ENCODE data around the gene SCRN1. TPM values are rescaled to one million over a fixed set of nuclear protein-coding genes. Genes with fewer than 3 reads are reported as not detected.
A peak's percentile ranks its signal among the peaks of the same experiment; 100 is the strongest.

The SCRN1 gene
- total and polyA plus RNA-seq, 5 donors = 10.1 to 30.9 (median 29.0) TPM

DNA sequence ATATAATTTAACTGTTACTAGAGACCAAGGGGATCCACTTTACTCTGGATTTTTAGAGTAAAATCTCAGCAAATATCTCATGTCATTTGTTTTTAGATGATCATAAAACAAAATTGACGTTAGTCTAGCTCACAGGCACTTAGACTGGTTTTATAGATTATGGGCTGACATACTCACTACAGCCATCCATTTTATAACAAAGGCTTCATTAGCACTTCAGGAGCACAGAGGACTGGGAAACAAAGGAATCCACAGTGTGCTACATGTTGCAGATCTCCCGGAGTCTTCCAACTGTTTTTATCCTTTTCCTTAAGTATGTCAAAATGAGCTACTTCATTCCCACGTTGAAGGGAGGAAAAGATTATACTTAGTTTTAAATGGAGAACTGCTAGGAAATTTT, 15.9 kb upstream of the SCRN1 start:
- Histone ChIP-seq H3K4me1 (ENCODE audit: control insufficient read depth, insufficient read depth, low read length) (no peaks in the 10 kb centered on the region), H3K4me3 (ENCODE audit: low read length) (no peak overlapping the region), H3K27me3 (ENCODE audit: control insufficient read depth, insufficient read depth) (no peaks in the 10 kb centered on the region), H3K9me3 (ENCODE audit: control insufficient read depth, low read length) (no peaks in the 10 kb centered on the region), H3K27ac (ENCODE audit: low read length) (no peak overlapping the region)
- intact Hi-C loops (cut with DNase I) = no loop called here
- ATAC-seq = no peak
- 52% methylated on average over 3 of the region's 3 CpGs for WGBS
- DNase-seq = no peak

DNA sequence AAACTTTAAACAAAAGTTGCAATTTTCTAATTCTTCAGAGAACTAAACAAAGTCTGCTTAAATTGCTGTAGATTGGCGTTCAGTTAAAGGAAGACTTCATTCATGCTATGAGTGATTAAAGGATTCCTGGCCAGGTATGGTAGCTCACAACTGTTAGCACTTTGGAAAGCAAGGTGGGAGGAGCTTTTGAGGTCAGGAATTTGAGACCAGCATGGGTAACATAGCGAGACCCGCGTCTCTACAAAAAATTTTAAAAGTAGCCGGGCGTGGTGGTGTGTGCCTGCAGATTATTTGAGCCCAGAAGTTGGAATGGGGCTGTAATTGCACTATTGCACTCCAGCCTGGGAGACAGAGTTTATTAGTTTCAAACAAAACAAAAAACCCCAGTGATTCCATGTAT, 13.5 kb upstream of the SCRN1 start:
- intact Hi-C loops (cut with DNase I) = no loop called here
- Histone ChIP-seq H3K27me3 (ENCODE audit: control insufficient read depth, insufficient read depth) (no peaks in the 10 kb centered on the region), H3K27ac (ENCODE audit: low read length) (no peak overlapping the region), H3K9me3 (ENCODE audit: control insufficient read depth, low read length) (no peaks in the 10 kb centered on the region), H3K4me3 (ENCODE audit: low read length) (no peak overlapping the region), H3K4me1 (ENCODE audit: control insufficient read depth, insufficient read depth, low read length) (no peaks in the 10 kb centered on the region)
- WGBS = 68% methylated on average over 6 of the region's 6 CpGs
- no peak for DNase-seq
- ATAC-seq = no peak

- no peaks in the 10 kb centered on the region for H3K4me1 ChIP-seq (ENCODE audit: control insufficient read depth, insufficient read depth, low read length)
- intact Hi-C loops (cut with DNase I) = no loop called here
- H3K9me3 ChIP-seq (ENCODE audit: control insufficient read depth, low read length) = no peaks in the 10 kb centered on the region
- DNase-seq = no peak
- no peak overlapping the region for H3K4me3 ChIP-seq (ENCODE audit: low read length)
- no peaks in the 10 kb centered on the region for H3K27me3 ChIP-seq (ENCODE audit: control insufficient read depth, insufficient read depth)
- 89% methylated on average over 2 of the region's 2 CpGs for WGBS
- H3K27ac ChIP-seq (ENCODE audit: low read length) = no peak overlapping the region
- ATAC-seq = no peak
Measured at GRCh38 chr7:30001998-30002397, 12.4 kb upstream of the SCRN1 start.

DNA sequence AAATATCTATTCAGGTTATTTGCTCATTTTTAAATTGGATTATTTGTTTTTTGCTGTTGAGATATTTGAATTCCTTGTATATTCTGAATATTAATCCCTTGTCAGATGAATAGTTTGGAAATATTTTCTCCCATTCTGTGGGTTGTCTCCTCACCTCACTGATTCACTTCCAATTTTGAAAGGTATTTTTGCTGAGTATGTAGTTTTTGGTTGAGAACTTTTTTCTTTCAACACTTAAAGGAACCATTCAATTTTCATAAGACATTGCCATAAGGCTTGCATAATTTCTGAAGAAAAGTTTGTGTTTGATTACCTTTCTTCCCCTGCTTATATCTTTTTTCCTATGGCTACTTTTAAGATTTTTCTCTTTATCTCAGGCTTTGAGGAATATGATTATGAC, 8.9 kb upstream of the SCRN1 start:
- no peak for ATAC-seq
- Histone ChIP-seq H3K9me3 (ENCODE audit: control insufficient read depth, low read length) (no peaks in the 10 kb centered on the region), H3K4me3 (ENCODE audit: low read length) (no peak overlapping the region), H3K27ac (ENCODE audit: low read length) (no peak overlapping the region), H3K27me3 (ENCODE audit: control insufficient read depth, insufficient read depth) (no peaks in the 10 kb centered on the region), H3K4me1 (ENCODE audit: control insufficient read depth, insufficient read depth, low read length) (no peaks in the 10 kb centered on the region)
- intact Hi-C loops (cut with DNase I) = no loop called here
- DNase-seq = no peak

- Histone ChIP-seq H3K9me3 (ENCODE audit: control insufficient read depth, low read length) (no peaks in the 10 kb centered on the region), H3K4me1 (ENCODE audit: control insufficient read depth, insufficient read depth, low read length) (no peaks in the 10 kb centered on the region), H3K27me3 (ENCODE audit: control insufficient read depth, insufficient read depth) (no peaks in the 10 kb centered on the region), H3K27ac (ENCODE audit: low read length) (no peak overlapping the region), H3K4me3 (ENCODE audit: low read length) (no peak overlapping the region)
- no peak for ATAC-seq
- DNase-seq = no peak
- intact Hi-C loops (cut with DNase I) = no loop called here
Measured at GRCh38 chr7:29996321-29996720, 6.7 kb upstream of the SCRN1 start.

GRCh38 chr7:29995652-29996051, 6.1 kb upstream of the SCRN1 start:
- H3K27me3 ChIP-seq (ENCODE audit: control insufficient read depth, insufficient read depth) = no peaks in the 10 kb centered on the region
- H3K9me3 ChIP-seq (ENCODE audit: control insufficient read depth, low read length) = no peaks in the 10 kb centered on the region
- ATAC-seq (no peak), DNase-seq (no peak)
- H3K27ac ChIP-seq (ENCODE audit: low read length) = no peak overlapping the region
- H3K4me1 ChIP-seq (ENCODE audit: control insufficient read depth, insufficient read depth, low read length) = no peaks in the 10 kb centered on the region
- intact Hi-C loops (cut with DNase I) = no loop called here
- H3K4me3 ChIP-seq (ENCODE audit: low read length) = no peak overlapping the region

- Histone ChIP-seq H3K27me3 (ENCODE audit: control insufficient read depth, insufficient read depth) (no peaks in the 10 kb centered on the region), H3K4me3 (ENCODE audit: low read length) (no peak overlapping the region), H3K9me3 (ENCODE audit: control insufficient read depth, low read length) (no peaks in the 10 kb centered on the region), H3K4me1 (ENCODE audit: control insufficient read depth, insufficient read depth, low read length) (peaks cover 2% of the 10 kb centered on the region), H3K27ac (ENCODE audit: low read length) (no peak overlapping the region)
- 93% methylated on average over 4 of the region's 4 CpGs for WGBS
- ATAC-seq (no peak), DNase-seq (no peak)
- intact Hi-C loops (cut with DNase I) = no loop called here
Measured at GRCh38 chr7:29993140-29993539, 3.5 kb upstream of the SCRN1 start.

- H3K4me3 ChIP-seq (ENCODE audit: low read length) = no peak overlapping the region
- ATAC-seq (no peak), DNase-seq (no peak)
- 95% methylated on average over 5 of the region's 5 CpGs for WGBS
- no peak overlapping the region for H3K27ac ChIP-seq (ENCODE audit: low read length)
- intact Hi-C loops (cut with DNase I) = no loop called here
- H3K9me3 ChIP-seq (ENCODE audit: control insufficient read depth, low read length) = no peaks in the 10 kb centered on the region
- peaks cover 2% of the 10 kb centered on the region for H3K4me1 ChIP-seq (ENCODE audit: control insufficient read depth, insufficient read depth, low read length)
- H3K27me3 ChIP-seq (ENCODE audit: control insufficient read depth, insufficient read depth) = no peaks in the 10 kb centered on the region
Measured at GRCh38 chr7:29991937-29992336, 2.3 kb upstream of the SCRN1 start.

DNA sequence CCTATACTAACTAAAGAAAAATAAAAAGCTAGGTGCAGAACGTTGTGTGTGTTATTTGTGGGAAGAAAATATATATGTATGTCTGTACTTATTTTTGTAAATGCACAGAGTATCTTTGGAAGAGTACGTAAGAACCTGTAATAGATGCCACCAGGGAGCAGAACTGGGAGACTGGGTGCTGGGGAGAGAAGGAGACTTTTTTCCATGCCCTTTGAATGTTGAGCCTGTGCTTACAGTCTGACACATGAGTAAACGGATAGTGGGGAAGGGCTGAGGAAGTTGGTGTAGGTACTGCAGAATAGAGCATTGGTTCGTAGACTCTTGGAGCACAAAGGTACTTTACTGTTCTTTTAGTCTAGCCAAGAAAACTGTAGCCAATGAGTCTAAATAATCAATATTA, 1.3 kb upstream of the SCRN1 start:
- H3K4me3 ChIP-seq (ENCODE audit: low read length) = no peak overlapping the region
- no peak for ATAC-seq
- H3K4me1 ChIP-seq (ENCODE audit: control insufficient read depth, insufficient read depth, low read length) = peaks cover 2% of the 10 kb centered on the region
- H3K27me3 ChIP-seq (ENCODE audit: control insufficient read depth, insufficient read depth) = no peaks in the 10 kb centered on the region
- WGBS = 78% methylated on average over 4 of the region's 4 CpGs
- no peak overlapping the region for H3K27ac ChIP-seq (ENCODE audit: low read length)
- intact Hi-C loops (cut with DNase I) = no loop called here
- no peak for DNase-seq
- H3K9me3 ChIP-seq (ENCODE audit: control insufficient read depth, low read length) = no peaks in the 10 kb centered on the region

DNA sequence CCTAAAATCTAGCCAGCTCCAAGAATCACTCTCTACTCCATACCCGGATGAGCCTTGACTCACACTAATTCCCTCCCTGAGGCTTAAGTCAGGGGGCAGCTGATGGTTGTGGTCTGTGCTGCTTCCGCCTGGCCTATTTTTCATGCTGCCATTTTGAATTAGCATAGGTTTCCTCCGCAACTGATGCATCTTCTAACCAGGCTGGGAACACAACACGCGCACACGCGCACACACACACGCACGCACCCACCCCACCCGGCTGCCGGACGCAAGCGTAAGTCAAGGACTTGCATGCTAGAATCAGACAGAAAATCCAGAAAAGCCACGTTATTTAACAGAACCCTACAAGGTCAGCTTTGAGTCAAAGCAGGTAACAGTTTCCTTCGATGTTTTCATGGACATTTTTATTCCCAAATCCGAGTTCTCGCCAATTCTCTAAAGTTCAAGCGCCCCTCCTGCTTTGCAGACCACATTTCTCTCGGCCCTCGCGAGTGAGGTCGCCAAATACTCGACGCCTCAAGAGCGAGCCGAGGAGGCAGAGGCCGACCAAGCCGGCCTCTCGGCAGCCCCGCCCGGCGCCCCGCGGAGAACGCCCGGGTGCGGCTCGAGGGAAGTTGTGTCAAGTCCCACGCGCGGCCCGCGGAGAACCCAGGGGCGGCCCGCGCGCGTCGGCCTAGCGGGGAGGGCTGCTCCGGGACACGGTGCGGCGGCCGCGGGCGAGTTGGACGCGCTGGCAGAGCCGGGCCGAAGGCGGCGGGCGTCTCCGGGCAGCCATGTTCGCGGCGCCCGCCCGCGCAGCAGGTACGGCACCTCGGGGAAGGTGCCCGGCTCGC, 961 bp downstream of the SCRN1 start:
- no peaks in the 10 kb centered on the region for H3K9me3 ChIP-seq (ENCODE audit: control insufficient read depth, low read length)
- H3K4me3 ChIP-seq (ENCODE audit: low read length) = peak overlapping the region; percentile 71
- intact Hi-C loops (cut with DNase I) = no loop called here
- peak overlapping the region; percentile 49 for H3K27ac ChIP-seq (ENCODE audit: low read length)
- peak; percentile 72 to 81 for ATAC-seq
- WGBS = 9% methylated on average over 75 of the region's 75 CpGs
- peak; percentile 52 to 84 (median 82) for DNase-seq
- H3K27me3 ChIP-seq (ENCODE audit: control insufficient read depth, insufficient read depth) = no peaks in the 10 kb centered on the region
- H3K4me1 ChIP-seq (ENCODE audit: control insufficient read depth, insufficient read depth, low read length) = peaks cover 2% of the 10 kb centered on the region

DNA sequence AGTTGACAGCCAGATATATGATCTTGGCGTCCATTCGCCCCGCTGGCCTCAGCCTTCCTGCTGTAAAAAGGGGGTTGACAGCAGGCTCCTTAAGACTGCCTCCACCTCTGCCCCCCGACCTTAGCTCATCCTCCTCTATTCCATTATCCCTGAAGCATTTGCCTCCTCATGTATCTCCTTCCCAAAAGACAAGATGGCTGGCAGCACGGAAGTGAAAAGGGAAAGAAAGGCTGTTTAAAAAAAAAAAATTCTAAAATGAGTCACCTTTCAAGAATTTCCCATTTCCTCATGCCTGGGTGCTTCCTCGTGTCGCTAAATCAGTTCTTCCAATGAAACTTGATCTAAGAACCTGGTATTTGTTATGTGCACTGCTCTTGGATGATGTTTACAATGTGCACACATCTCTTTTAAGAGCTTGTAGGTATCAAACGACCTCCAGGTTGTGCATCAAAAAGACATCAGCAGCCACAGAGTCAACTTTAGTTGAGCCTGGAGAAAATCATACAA, 1.7 kb downstream of the SCRN1 start:
- intact Hi-C loops (cut with DNase I) = no loop called here
- Histone ChIP-seq H3K9me3 (ENCODE audit: control insufficient read depth, low read length) (no peaks in the 10 kb centered on the region), H3K27ac (ENCODE audit: low read length) (no peak overlapping the region), H3K4me1 (ENCODE audit: control insufficient read depth, insufficient read depth, low read length) (peaks cover 2% of the 10 kb centered on the region), H3K27me3 (ENCODE audit: control insufficient read depth, insufficient read depth) (no peaks in the 10 kb centered on the region), H3K4me3 (ENCODE audit: low read length) (no peak overlapping the region)
- 56% methylated on average over 8 of the region's 8 CpGs for WGBS
- no peak for ATAC-seq
- DNase-seq = no peak

DNA sequence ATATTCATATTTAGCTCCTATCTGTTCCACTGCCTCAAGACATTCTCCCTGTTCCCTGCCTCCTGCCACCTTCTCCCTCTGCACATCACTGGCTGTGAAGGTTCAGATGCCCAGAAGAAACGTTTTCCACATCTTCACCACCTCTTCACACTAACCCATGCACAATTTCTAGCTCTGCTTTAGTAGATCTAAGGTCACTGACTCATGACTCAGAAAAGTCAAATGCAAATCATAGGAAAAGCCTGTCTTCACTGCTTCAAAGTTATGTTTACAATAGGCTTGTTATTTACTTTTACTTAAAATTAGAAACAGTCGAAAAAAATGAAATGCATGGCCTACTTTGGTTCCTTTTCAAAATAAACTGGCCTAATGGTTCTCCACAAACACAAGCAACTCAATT, 2.5 kb downstream of the SCRN1 start:
- ATAC-seq (no peak), DNase-seq (no peak)
- Histone ChIP-seq H3K27ac (ENCODE audit: low read length) (no peak overlapping the region), H3K4me1 (ENCODE audit: control insufficient read depth, insufficient read depth, low read length) (peaks cover 2% of the 10 kb centered on the region), H3K9me3 (ENCODE audit: control insufficient read depth, low read length) (no peaks in the 10 kb centered on the region), H3K27me3 (ENCODE audit: control insufficient read depth, insufficient read depth) (no peaks in the 10 kb centered on the region), H3K4me3 (ENCODE audit: low read length) (no peak overlapping the region)
- intact Hi-C loops (cut with DNase I) = no loop called here
- WGBS = 62% methylated on average over 2 of the region's 2 CpGs

All from right cardiac atrium (tissue), 5 donors.